Measurements from ENCODE around the gene CAMTA1. TPM values are rescaled to one million over a fixed set of nuclear protein-coding genes. Genes with fewer than 3 reads are reported as not detected.
"Not testable (repeated sequence)": the region's sequence is repeated elsewhere in the genome, so short reads cannot be mapped to it uniquely, and the experiment has no call there.

The CAMTA1 gene
- 62.8 TPM for polyA plus RNA-seq (2013, experiment 1 of 2; ENCODE audit: insufficient read length)
- 61.5 TPM for polyA plus RNA-seq (2013, experiment 2 of 2; ENCODE audit: insufficient read length)

GRCh38 chr1:6785318-6785727 lies at the start of gene CAMTA1:
TSS of gene CAMTA1 (plus strand) at chr1:6785454. CDS start at chr1:6785531, 77 bp downstream.
- DNase-seq, result no peak

- no peak for DNase-seq
Observed at GRCh38 chr1:6738987-6739676, 46.1 kb upstream of the CAMTA1 start.

GRCh38 chr1:6742676-6743188 lies 42.5 kb upstream of the CAMTA1 start:
- not testable (repeated sequence) for DNase-seq

GRCh38 chr1:6743189-6744101 lies 41.8 kb upstream of the CAMTA1 start:
- peak; percentile 80 for DNase-seq

GRCh38 chr1:6745073-6745472 lies 40.2 kb upstream of the CAMTA1 start:
- no peak for DNase-seq

GRCh38 chr1:6747674-6748073 lies 37.6 kb upstream of the CAMTA1 start:
- DNase-seq, result no peak

GRCh38 chr1:6750490-6750889 lies 34.8 kb upstream of the CAMTA1 start:
- DNase-seq, result no peak

GRCh38 chr1:6753320-6754140 lies 31.7 kb upstream of the CAMTA1 start:
- DNase-seq, result peak; percentile 11

GRCh38 chr1:6756457-6756856 lies 28.8 kb upstream of the CAMTA1 start:
- DNase-seq, result no peak

- DNase-seq, result no peak
Observed at GRCh38 chr1:6757719-6758435, 27.4 kb upstream of the CAMTA1 start.

GRCh38 chr1:6761196-6761737 lies 24.0 kb upstream of the CAMTA1 start:
- no peak for DNase-seq

- DNase-seq, result no peak
Observed at GRCh38 chr1:6762060-6762459, 23.2 kb upstream of the CAMTA1 start.

GRCh38 chr1:6770751-6771440 lies 14.4 kb upstream of the CAMTA1 start:
- DNase-seq, result peak; percentile 56

GRCh38 chr1:6771441-6771769 lies 13.8 kb upstream of the CAMTA1 start:
- no peak for DNase-seq

- no peak for DNase-seq
Observed at GRCh38 chr1:6774381-6774780, 10.9 kb upstream of the CAMTA1 start.

- no peak for DNase-seq
Observed at GRCh38 chr1:6775261-6776043, 9.8 kb upstream of the CAMTA1 start.

GRCh38 chr1:6776389-6776788 lies 8.9 kb upstream of the CAMTA1 start:
- no peak for DNase-seq

GRCh38 chr1:6776895-6777294 lies 8.4 kb upstream of the CAMTA1 start:
- DNase-seq, result no peak

GRCh38 chr1:6777813-6778212 lies 7.4 kb upstream of the CAMTA1 start:
- no peak for DNase-seq
